Measurements from ENCODE around the gene B3GAT1.
A peak's percentile ranks its signal among the peaks of the same experiment; 100 is the strongest.

B3GAT1 gene

GRCh38 chr11:134370526-134371435 lies 41.3 kb downstream of the B3GAT1 start:
- H3K4me3 ChIP-seq (ENCODE audit: low read depth, low read length), result no peak overlapping the region
- no peak for DNase-seq

GRCh38 chr11:134369656-134370525 lies 42.2 kb downstream of the B3GAT1 start:
- H3K9me3 ChIP-seq, result no peaks in the 10 kb centered on the region
- no peak overlapping the region for H3K4me3 ChIP-seq (ENCODE audit: low read depth, low read length)
- TF ChIP-seq CTCF (IDR thresholded peaks at IDR 0.05; ENCODE audit: low read depth, low read length), result no peak
- no peaks in the 10 kb centered on the region for H3K36me3 ChIP-seq
- DNase-seq, result no peak
- no peaks in the 10 kb centered on the region for H3K4me1 ChIP-seq
- H3K27me3 ChIP-seq, result no peaks in the 10 kb centered on the region

More at GRCh38 chr11:134370526-134371435, 41.3 kb downstream of the B3GAT1 start:
- H3K36me3 ChIP-seq, result no peaks in the 10 kb centered on the region
- TF ChIP-seq CTCF (IDR thresholded peaks at IDR 0.05; ENCODE audit: low read depth, low read length), result no peak
- H3K4me1 ChIP-seq, result no peaks in the 10 kb centered on the region
- no peaks in the 10 kb centered on the region for H3K27me3 ChIP-seq
- H3K9me3 ChIP-seq, result no peaks in the 10 kb centered on the region

GRCh38 chr11:134367781-134368180 lies 44.3 kb downstream of the B3GAT1 start:
- no peak for TF ChIP-seq CTCF (IDR thresholded peaks at IDR 0.05; ENCODE audit: low read depth, low read length)
- peak; percentile 10 for DNase-seq
- Histone ChIP-seq H3K36me3 (no peaks in the 10 kb centered on the region), H3K4me3 (ENCODE audit: low read depth, low read length) (no peak overlapping the region), H3K4me1 (no peaks in the 10 kb centered on the region), H3K27me3 (no peaks in the 10 kb centered on the region), H3K9me3 (no peaks in the 10 kb centered on the region)

- Histone ChIP-seq H3K27me3 (no peaks in the 10 kb centered on the region), H3K4me3 (ENCODE audit: low read depth, low read length) (no peak overlapping the region), H3K9me3 (no peaks in the 10 kb centered on the region), H3K4me1 (no peaks in the 10 kb centered on the region), H3K36me3 (no peaks in the 10 kb centered on the region)
- TF ChIP-seq CTCF (IDR thresholded peaks at IDR 0.05; ENCODE audit: low read depth, low read length), result no peak
- no peak for DNase-seq
Observed at GRCh38 chr11:134366254-134366653, 45.8 kb downstream of the B3GAT1 start.

GRCh38 chr11:134365011-134365925 lies 46.8 kb downstream of the B3GAT1 start:
- TF ChIP-seq CTCF (IDR thresholded peaks at IDR 0.05; ENCODE audit: low read depth, low read length), result no peak
- no peak for DNase-seq

More at GRCh38 chr11:134365011-134365925, 46.8 kb downstream of the B3GAT1 start:
- no peaks in the 10 kb centered on the region for H3K9me3 ChIP-seq
- no peak overlapping the region for H3K4me3 ChIP-seq (ENCODE audit: low read depth, low read length)
- H3K36me3 ChIP-seq, result no peaks in the 10 kb centered on the region
- no peaks in the 10 kb centered on the region for H3K4me1 ChIP-seq
- H3K27me3 ChIP-seq, result no peaks in the 10 kb centered on the region
